ENCODE data around the gene COL19A1.
"Not testable (repeated sequence)": the region's sequence is repeated elsewhere in the genome, so short reads cannot be mapped to it uniquely, and the experiment has no call there.

COL19A1 gene

GRCh38 chr6:69866351-69866769 lies at the start of gene COL19A1:
Gene COL19A1, plus strand, starts transcription at chr6:69866556. Its CDS starts 13,012 bp downstream, at chr6:69879568.
- DNase-seq (ENCODE audit: low read depth) = no peak

- no peak for DNase-seq (ENCODE audit: low read depth)
Measured at GRCh38 chr6:69816569-69816968, 49.8 kb upstream of the COL19A1 start.

- DNase-seq (ENCODE audit: low read depth) = no peak
Measured at GRCh38 chr6:69817358-69817757, 49.0 kb upstream of the COL19A1 start.

- DNase-seq (ENCODE audit: low read depth) = no peak
Measured at GRCh38 chr6:69818223-69818930, 48.0 kb upstream of the COL19A1 start.

GRCh38 chr6:69819138-69819537 lies 47.2 kb upstream of the COL19A1 start:
- DNase-seq (ENCODE audit: low read depth) = no peak

GRCh38 chr6:69820018-69820417 lies 46.3 kb upstream of the COL19A1 start:
- DNase-seq (ENCODE audit: low read depth) = no peak

- no peak for DNase-seq (ENCODE audit: low read depth)
Measured at GRCh38 chr6:69820438-69820837, 45.9 kb upstream of the COL19A1 start.

GRCh38 chr6:69824355-69824754 lies 42.0 kb upstream of the COL19A1 start:
- not testable (repeated sequence) for DNase-seq (ENCODE audit: low read depth)

GRCh38 chr6:69825904-69826303 lies 40.5 kb upstream of the COL19A1 start:
- DNase-seq (ENCODE audit: low read depth) = no peak

GRCh38 chr6:69827276-69827893 lies 39.0 kb upstream of the COL19A1 start:
- DNase-seq (ENCODE audit: low read depth) = no peak

- no peak for DNase-seq (ENCODE audit: low read depth)
Measured at GRCh38 chr6:69832558-69832957, 33.8 kb upstream of the COL19A1 start.

GRCh38 chr6:69835414-69836179 lies 30.8 kb upstream of the COL19A1 start:
- DNase-seq (ENCODE audit: low read depth) = no peak

GRCh38 chr6:69841862-69842261 lies 24.5 kb upstream of the COL19A1 start:
- no peak for DNase-seq (ENCODE audit: low read depth)

- DNase-seq (ENCODE audit: low read depth) = no peak
Measured at GRCh38 chr6:69843189-69843588, 23.2 kb upstream of the COL19A1 start.

- DNase-seq (ENCODE audit: low read depth) = no peak
Measured at GRCh38 chr6:69846312-69846711, 20.0 kb upstream of the COL19A1 start.

- no peak for DNase-seq (ENCODE audit: low read depth)
Measured at GRCh38 chr6:69846770-69847491, 19.4 kb upstream of the COL19A1 start.

GRCh38 chr6:69847492-69847788 lies 18.9 kb upstream of the COL19A1 start:
- no peak for DNase-seq (ENCODE audit: low read depth)

- no peak for DNase-seq (ENCODE audit: low read depth)
Measured at GRCh38 chr6:69848552-69848951, 17.8 kb upstream of the COL19A1 start.

GRCh38 chr6:69852706-69853105 lies 13.7 kb upstream of the COL19A1 start:
- DNase-seq (ENCODE audit: low read depth) = no peak

GRCh38 chr6:69861986-69862385 lies 4.4 kb upstream of the COL19A1 start:
- DNase-seq (ENCODE audit: low read depth) = no peak

- DNase-seq (ENCODE audit: low read depth) = no peak
Measured at GRCh38 chr6:69863766-69864165, 2.6 kb upstream of the COL19A1 start.

GRCh38 chr6:69865126-69865525 lies 1.2 kb upstream of the COL19A1 start:
- DNase-seq (ENCODE audit: low read depth) = no peak
